ENCODE results near the gene NISCH.
A peak's percentile ranks its signal among the peaks of the same experiment; 100 is the strongest.
"Not testable (repeated sequence)": the region's sequence is repeated elsewhere in the genome, so short reads cannot be mapped to it uniquely, and the experiment has no call there.

Gene NISCH

GRCh38 chr3:52522651-52523251, 67.3 kb downstream of the NISCH start:
- FAIRE-seq (no peak), DNase-seq (ENCODE audit: extremely low spot score, insufficient read length, low read depth) (no peak)

GRCh38 chr3:52523386-52524257, 68.2 kb downstream of the NISCH start:
- FAIRE-seq: no peak
- no peak for DNase-seq (ENCODE audit: extremely low spot score, insufficient read length, low read depth)

- FAIRE-seq: no peak
Observed at GRCh38 chr3:52524258-52524751, 68.9 kb downstream of the NISCH start.

GRCh38 chr3:52524752-52525679, 69.6 kb downstream of the NISCH start:
- no peak for FAIRE-seq

More at GRCh38 chr3:52524258-52524751, 68.9 kb downstream of the NISCH start:
- DNase-seq (ENCODE audit: extremely low spot score, insufficient read length, low read depth): no peak

GRCh38 chr3:52525680-52526561, 70.5 kb downstream of the NISCH start:
- no peak for FAIRE-seq
- DNase-seq (ENCODE audit: extremely low spot score, insufficient read length, low read depth): no peak

More at GRCh38 chr3:52524752-52525679, 69.6 kb downstream of the NISCH start:
- no peak for DNase-seq (ENCODE audit: extremely low spot score, insufficient read length, low read depth)

GRCh38 chr3:52526671-52527038, 71.3 kb downstream of the NISCH start:
- FAIRE-seq; DNase-seq (ENCODE audit: extremely low spot score, insufficient read length, low read depth): not testable (repeated sequence)

- FAIRE-seq (no peak), DNase-seq (ENCODE audit: extremely low spot score, insufficient read length, low read depth) (no peak)
Observed at GRCh38 chr3:52527039-52527731, 71.8 kb downstream of the NISCH start.

GRCh38 chr3:52527732-52528585, 72.6 kb downstream of the NISCH start:
- no peak for DNase-seq (ENCODE audit: extremely low spot score, insufficient read length, low read depth)
- FAIRE-seq: no peak

GRCh38 chr3:52528586-52529375, 73.4 kb downstream of the NISCH start:
- no peak for DNase-seq (ENCODE audit: extremely low spot score, insufficient read length, low read depth)

GRCh38 chr3:52529376-52530333, 74.3 kb downstream of the NISCH start:
- FAIRE-seq: no peak
- no peak for DNase-seq (ENCODE audit: extremely low spot score, insufficient read length, low read depth)

More at GRCh38 chr3:52528586-52529375, 73.4 kb downstream of the NISCH start:
- no peak for FAIRE-seq

GRCh38 chr3:52530918-52531826, 75.8 kb downstream of the NISCH start:
- FAIRE-seq (no peak), DNase-seq (ENCODE audit: extremely low spot score, insufficient read length, low read depth) (no peak)

- no peak for DNase-seq (ENCODE audit: extremely low spot score, insufficient read length, low read depth)
- no peak for FAIRE-seq
Observed at GRCh38 chr3:52531860-52532516, 76.6 kb downstream of the NISCH start.

- DNase-seq (ENCODE audit: extremely low spot score, insufficient read length, low read depth): no peak
- peak; percentile 48 for FAIRE-seq
Observed at GRCh38 chr3:52532517-52532837, 77.1 kb downstream of the NISCH start.

- FAIRE-seq (no peak), DNase-seq (ENCODE audit: extremely low spot score, insufficient read length, low read depth) (no peak)
Observed at GRCh38 chr3:52532838-52533622, 77.6 kb downstream of the NISCH start.
